ENCODE measurements around the gene ZNF320.
A peak's percentile ranks its signal among the peaks of the same experiment; 100 is the strongest.
"Not testable (repeated sequence)": the region's sequence is repeated elsewhere in the genome, so short reads cannot be mapped to it uniquely, and the experiment has no call there.

The ZNF320 gene

GRCh38 chr19:52936954-52937325 is 39.5 kb upstream of the ZNF320 start:
- DNase-seq (ENCODE audit: low spot score in 2 of 2) = no peak
- Histone ChIP-seq H3K4me1 (no peaks in the 10 kb centered on the region), H3K27me3 (ENCODE audit: low read depth) (no peaks in the 10 kb centered on the region), H3K4me3 (no peak overlapping the region), H3K9me3 (peaks cover 13% of the 10 kb centered on the region), H3K36me3 (replicated peaks) (no peaks in the 10 kb centered on the region; the same call in 1 of the 2 replicates)
- in situ Hi-C loops (cut with MboI; ENCODE audit: low sequenced_read_pairs) = no loop called here

- in situ Hi-C loops (cut with MboI; ENCODE audit: low sequenced_read_pairs) = no loop called here
- H3K9me3 ChIP-seq = peaks cover 13% of the 10 kb centered on the region
- H3K27me3 ChIP-seq (ENCODE audit: low read depth) = no peaks in the 10 kb centered on the region
- no peak for DNase-seq (ENCODE audit: low spot score in 2 of 2)
- no peaks in the 10 kb centered on the region; the same call in 1 of the 2 replicates for H3K36me3 ChIP-seq (replicated peaks)
- H3K4me3 ChIP-seq = no peak overlapping the region
- no peaks in the 10 kb centered on the region for H3K4me1 ChIP-seq
Measured at GRCh38 chr19:52936151-52936953, 38.9 kb upstream of the ZNF320 start.

- H3K4me1 ChIP-seq = no peaks in the 10 kb centered on the region
- DNase-seq (ENCODE audit: low spot score in 2 of 2) = no peak
- H3K4me3 ChIP-seq = no peak overlapping the region
- no peaks in the 10 kb centered on the region for H3K27me3 ChIP-seq (ENCODE audit: low read depth)
- in situ Hi-C loops (cut with MboI; ENCODE audit: low sequenced_read_pairs) = no loop called here
- H3K9me3 ChIP-seq = peaks cover 13% of the 10 kb centered on the region
- H3K36me3 ChIP-seq (replicated peaks) = no peaks in the 10 kb centered on the region; the same call in 1 of the 2 replicates
Measured at GRCh38 chr19:52935434-52935833, 38.0 kb upstream of the ZNF320 start.

- in situ Hi-C loops (cut with MboI; ENCODE audit: low sequenced_read_pairs); H3K9me3 ChIP-seq; DNase-seq (ENCODE audit: low spot score in 2 of 2); H3K4me1 ChIP-seq; H3K27me3 ChIP-seq (ENCODE audit: low read depth); H3K4me3 ChIP-seq: not testable (repeated sequence)
- peaks cover 10% of the 10 kb centered on the region for H3K36me3 ChIP-seq (replicated peaks)
Measured at GRCh38 chr19:52924641-52925040, 27.2 kb upstream of the ZNF320 start.

- in situ Hi-C loops (cut with MboI; ENCODE audit: low sequenced_read_pairs) = no loop called here
- Histone ChIP-seq H3K4me1 (no peaks in the 10 kb centered on the region), H3K27me3 (ENCODE audit: low read depth) (no peaks in the 10 kb centered on the region), H3K9me3 (no peaks in the 10 kb centered on the region), H3K4me3 (peak overlapping the region; percentile 61), H3K36me3 (replicated peaks) (peaks cover 10% of the 10 kb centered on the region)
- no peak for DNase-seq (ENCODE audit: low spot score in 2 of 2)
Measured at GRCh38 chr19:52923778-52924593, 26.6 kb upstream of the ZNF320 start.

- Histone ChIP-seq H3K4me3 (peak within 1 kb of the TSS; percentile 61), H3K36me3 (replicated peaks) (0 out of 2 replicates have a peak, but pooled peaks cover 3% of the 10 kb centered on the region), H3K9me3 (no peaks in the 10 kb centered on the region), H3K27me3 (ENCODE audit: low read depth) (no peaks in the 10 kb centered on the region), H3K4me1 (no peaks in the 10 kb centered on the region)
- peak; percentile 70 to 88 for DNase-seq (ENCODE audit: low spot score in 2 of 2)
- in situ Hi-C loops (cut with MboI; ENCODE audit: low sequenced_read_pairs) = no loop called here
Measured at GRCh38 chr19:52922841-52923777, 25.7 kb upstream of the ZNF320 start, which contains the start of gene ZNF888. Gene ZNF888, minus strand, starts transcription at chr19:52923428. Its CDS starts 5,555 bp downstream, at chr19:52917873.

- H3K4me3 ChIP-seq = no peak overlapping the region
- no peaks in the 10 kb centered on the region for H3K27me3 ChIP-seq (ENCODE audit: low read depth)
- no peaks in the 10 kb centered on the region for H3K9me3 ChIP-seq
- H3K4me1 ChIP-seq = no peaks in the 10 kb centered on the region
- peaks cover 8% of the 10 kb centered on the region; the same call in 1 of the 2 replicates for H3K36me3 ChIP-seq (replicated peaks)
- no peak for DNase-seq (ENCODE audit: low spot score in 2 of 2)
- in situ Hi-C loops (cut with MboI; ENCODE audit: low sequenced_read_pairs) = no loop called here
Measured at GRCh38 chr19:52917531-52917930, 20.1 kb upstream of the ZNF320 start.

GRCh38 chr19:52910648-52911047 is 13.2 kb upstream of the ZNF320 start:
- Histone ChIP-seq H3K9me3 (no peaks in the 10 kb centered on the region), H3K27me3 (ENCODE audit: low read depth) (no peaks in the 10 kb centered on the region), H3K36me3 (replicated peaks) (peaks cover 31% of the 10 kb centered on the region), H3K4me3 (no peak overlapping the region), H3K4me1 (no peaks in the 10 kb centered on the region)
- in situ Hi-C loops (cut with MboI; ENCODE audit: low sequenced_read_pairs) = no loop called here
- no peak for DNase-seq (ENCODE audit: low spot score in 2 of 2)

- DNase-seq (ENCODE audit: low spot score in 2 of 2); in situ Hi-C loops (cut with MboI; ENCODE audit: low sequenced_read_pairs); H3K27me3 ChIP-seq (ENCODE audit: low read depth): not testable (repeated sequence)
Measured at GRCh38 chr19:52904052-52904780, 6.8 kb upstream of the ZNF320 start.

GRCh38 chr19:52901842-52902241 is 4.4 kb upstream of the ZNF320 start:
- H3K36me3 ChIP-seq (replicated peaks) = peaks cover 9% of the 10 kb centered on the region
- in situ Hi-C loops (cut with MboI; ENCODE audit: low sequenced_read_pairs) = no loop called here
- DNase-seq (ENCODE audit: low spot score in 2 of 2) = no peak
- H3K27me3 ChIP-seq (ENCODE audit: low read depth) = no peaks in the 10 kb centered on the region
- H3K9me3 ChIP-seq = no peaks in the 10 kb centered on the region
- no peaks in the 10 kb centered on the region for H3K4me1 ChIP-seq
- no peak overlapping the region for H3K4me3 ChIP-seq

More at GRCh38 chr19:52904052-52904780, 6.8 kb upstream of the ZNF320 start:
- H3K36me3 ChIP-seq (replicated peaks) = peaks cover 25% of the 10 kb centered on the region
- not testable (repeated sequence) for H3K4me1 ChIP-seq, H3K9me3 ChIP-seq, H3K4me3 ChIP-seq

- H3K9me3 ChIP-seq; in situ Hi-C loops (cut with MboI; ENCODE audit: low sequenced_read_pairs); H3K4me3 ChIP-seq; H3K36me3 ChIP-seq (replicated peaks); DNase-seq (ENCODE audit: low spot score in 2 of 2); H3K4me1 ChIP-seq; H3K27me3 ChIP-seq (ENCODE audit: low read depth): not testable (repeated sequence)
Measured at GRCh38 chr19:52898596-52898995, 1.2 kb upstream of the ZNF320 start.

- Histone ChIP-seq H3K9me3 (no peaks in the 10 kb centered on the region), H3K36me3 (replicated peaks) (no peaks in the 10 kb centered on the region), H3K4me1 (no peaks in the 10 kb centered on the region), H3K27me3 (ENCODE audit: low read depth) (no peaks in the 10 kb centered on the region), H3K4me3 (no peak overlapping the region)
- DNase-seq (ENCODE audit: low spot score in 2 of 2) = no peak
- in situ Hi-C loops (cut with MboI; ENCODE audit: low sequenced_read_pairs) = no loop called here
Measured at GRCh38 chr19:52898101-52898500, 666 bp upstream of the ZNF320 start.
